Cardiac muscle cell (in vitro differentiated cells and primary cell): ENCODE results near the gene EBP. TPM values are rescaled to one million over a fixed set of nuclear protein-coding genes. Genes with fewer than 3 reads are reported as not detected.

ENCODE experiments used
- DNase-seq, 2 donors: peaks; one replicate each; pipeline versions ENCODE4 v3.0.0 to v3.0.0-alpha.2; 2010 to 2017; ENCODE audit warnings: low read depth in 1 of 2, low spot score in 1 of 2
- H3K27ac ChIP-seq: fragments of 200-600 bp; sonication (generic); 2 replicates; pipeline ENCODE4 v1.5.1; 2016
- H3K27me3 ChIP-seq: fragments of 200-600 bp; sonication (generic); 2 replicates; pipeline ENCODE4 v1.6.0; 2016; ENCODE audit warnings: control low read depth
- H3K36me3 ChIP-seq: fragments of 200-600 bp; sonication (generic); 2 replicates; pipeline ENCODE4 v1.5.1; 2016; ENCODE audit warnings: control low read depth
- H3K4me1 ChIP-seq: fragments of 200-600 bp; sonication (generic); 2 replicates; pipeline ENCODE4 v1.8.1; 2017; ENCODE audit warnings: low read depth, mild to moderate bottlenecking, mixed run types
- H3K4me3 ChIP-seq: fragments of 200-600 bp; sonication (generic); 2 replicates; pipeline ENCODE4 v1.5.1; 2016; ENCODE audit warnings: mild to moderate bottlenecking
- H3K9me3 ChIP-seq: fragments of 200-600 bp; sonication (generic); 2 replicates; pipeline ENCODE4 v1.5.1; 2017; ENCODE audit warnings: low read depth, mild to moderate bottlenecking, control low read depth
- polyA plus RNA-seq: library from polyadenylated mRNA; unstranded; fragments of >200 nt; fragmentation: Nextera tagmentation; extraction: Ambion mirVana; gene quantifications from 2 replicates; pipeline ENCODE4 v1.2.1, GENCODE V29; 2016
- total RNA-seq: library from RNA; depleted of rRNA; stranded (reverse); fragments of >200 nt; gene quantifications from 2 replicates; pipeline ENCODE4 v1.2.3, GENCODE V29; 2016
- TF ChIP-seq, protein P1 (sequence below): IDR thresholded peaks from 2 replicates; pipeline ENCODE4 v1.5.1; 2012; ENCODE audit warnings: low read depth, mild to moderate bottlenecking, low read length

The EBP gene
- total and polyA plus RNA-seq, 2 experiments from 2014 or later, result 74.5 to 159 TPM

DNA sequence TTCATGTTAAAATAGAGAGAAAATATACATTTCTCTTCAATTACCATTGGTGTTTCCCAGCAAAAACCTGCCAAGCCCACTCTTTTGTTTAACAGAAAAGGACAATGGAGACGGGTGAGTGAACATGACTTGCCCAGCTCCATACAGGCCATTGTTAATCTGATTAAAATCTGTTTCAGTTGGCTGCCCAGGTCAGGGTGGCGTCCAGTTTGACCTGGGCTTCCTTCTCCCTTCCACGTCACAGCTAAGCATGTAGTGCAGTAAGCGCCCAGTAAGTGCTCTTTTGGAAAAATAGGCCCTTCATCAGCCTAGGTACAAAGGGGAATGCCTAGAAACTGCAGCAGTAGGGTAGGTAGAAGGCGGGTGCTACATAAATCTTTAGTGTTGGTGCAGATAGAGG lies 14.4 kb upstream of the EBP start:
- no peak for DNase-seq
- Histone ChIP-seq H3K4me3 (no peak overlapping the region), H3K27me3 (no peaks in the 10 kb centered on the region), H3K9me3 (no peaks in the 10 kb centered on the region), H3K36me3 (no peaks in the 10 kb centered on the region), H3K27ac (no peak overlapping the region), H3K4me1 (no peaks in the 10 kb centered on the region)
- TF ChIP-seq, protein P1, sequence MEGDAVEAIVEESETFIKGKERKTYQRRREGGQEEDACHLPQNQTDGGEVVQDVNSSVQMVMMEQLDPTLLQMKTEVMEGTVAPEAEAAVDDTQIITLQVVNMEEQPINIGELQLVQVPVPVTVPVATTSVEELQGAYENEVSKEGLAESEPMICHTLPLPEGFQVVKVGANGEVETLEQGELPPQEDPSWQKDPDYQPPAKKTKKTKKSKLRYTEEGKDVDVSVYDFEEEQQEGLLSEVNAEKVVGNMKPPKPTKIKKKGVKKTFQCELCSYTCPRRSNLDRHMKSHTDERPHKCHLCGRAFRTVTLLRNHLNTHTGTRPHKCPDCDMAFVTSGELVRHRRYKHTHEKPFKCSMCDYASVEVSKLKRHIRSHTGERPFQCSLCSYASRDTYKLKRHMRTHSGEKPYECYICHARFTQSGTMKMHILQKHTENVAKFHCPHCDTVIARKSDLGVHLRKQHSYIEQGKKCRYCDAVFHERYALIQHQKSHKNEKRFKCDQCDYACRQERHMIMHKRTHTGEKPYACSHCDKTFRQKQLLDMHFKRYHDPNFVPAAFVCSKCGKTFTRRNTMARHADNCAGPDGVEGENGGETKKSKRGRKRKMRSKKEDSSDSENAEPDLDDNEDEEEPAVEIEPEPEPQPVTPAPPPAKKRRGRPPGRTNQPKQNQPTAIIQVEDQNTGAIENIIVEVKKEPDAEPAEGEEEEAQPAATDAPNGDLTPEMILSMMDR, result no peak

DNA sequence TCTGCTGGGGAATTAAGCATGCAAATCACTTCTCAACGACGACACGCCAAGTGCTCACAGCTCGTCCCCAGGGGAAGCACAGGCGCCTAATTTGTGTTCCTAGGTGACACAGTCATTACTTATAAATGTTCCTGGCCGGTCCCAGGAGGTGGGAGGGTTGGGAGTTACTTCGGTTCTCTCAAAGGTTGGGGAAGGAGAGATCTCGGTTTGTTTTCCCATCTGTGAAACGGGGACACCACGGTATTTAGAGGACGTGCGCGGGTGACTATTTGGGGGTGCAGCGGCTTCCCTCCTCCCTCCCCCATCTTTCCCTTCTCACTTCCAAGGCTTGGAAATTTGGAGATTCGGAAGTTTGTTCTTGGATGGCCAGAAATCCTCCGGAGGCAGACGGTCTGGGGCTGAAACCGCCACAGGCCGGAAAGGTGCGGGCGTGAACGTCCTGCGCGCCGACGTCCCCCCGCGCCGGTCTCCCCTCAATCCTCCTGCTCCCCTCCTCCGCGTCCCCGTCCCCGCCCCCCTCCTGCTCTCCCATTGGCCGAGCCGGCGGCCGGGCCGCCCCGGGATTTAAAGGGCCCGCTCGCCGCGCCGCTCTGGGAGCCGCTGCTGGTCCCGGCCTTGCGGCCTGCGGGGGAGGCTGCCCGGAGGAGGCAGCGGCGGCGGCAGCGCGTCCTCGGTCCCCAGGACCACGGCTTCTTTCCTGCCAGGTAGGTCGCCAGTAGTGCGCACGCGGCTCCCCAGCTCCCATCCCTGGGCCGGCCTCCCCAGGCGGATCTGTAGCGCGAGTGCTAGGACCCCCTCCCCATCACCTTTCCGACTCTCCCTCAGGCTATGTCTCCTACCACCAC lies 13.0 kb upstream of the EBP start, which contains the start of gene PORCN:
Gene PORCN (plus strand): TSS at position 593 of the 845 bp plus-strand sequence. CDS start 829 bp downstream, outside the sequence.
- TF ChIP-seq, protein P1, result no peak
- H3K27ac ChIP-seq, result no peak within 1 kb of the TSS

DNA sequence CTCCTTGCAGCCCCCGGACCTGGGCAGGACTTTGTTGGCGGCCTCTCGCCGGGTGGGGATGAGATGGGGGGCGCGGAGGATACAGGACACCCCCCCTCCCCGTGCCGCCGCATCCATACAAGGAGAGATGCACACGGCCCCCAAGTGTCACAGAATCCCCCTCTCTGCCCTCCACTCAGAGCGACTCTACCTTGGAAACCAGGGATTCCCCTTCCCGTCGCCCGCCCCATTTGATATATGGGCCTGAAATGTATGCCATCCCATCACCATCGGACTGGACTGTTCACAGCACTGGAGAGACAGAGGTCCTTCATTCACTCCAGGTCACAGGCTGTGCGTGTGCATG lies 12.4 kb upstream of the EBP start:
- Histone ChIP-seq H3K4me1 (no peaks in the 10 kb centered on the region), H3K27ac (no peak overlapping the region)
- TF ChIP-seq, protein P1, result no peak

More for the DNA sequence above, 13.0 kb upstream of the EBP start, which contains the start of gene PORCN:
- no peaks in the 10 kb centered on the region for H3K9me3 ChIP-seq
- DNase-seq, result peak; percentile 74 to 78
- no peaks in the 10 kb centered on the region for H3K36me3 ChIP-seq
- no peaks in the 10 kb centered on the region for H3K4me1 ChIP-seq
- H3K4me3 ChIP-seq, result peak within 1 kb of the TSS; percentile 84
- no peaks in the 10 kb centered on the region for H3K27me3 ChIP-seq

DNA sequence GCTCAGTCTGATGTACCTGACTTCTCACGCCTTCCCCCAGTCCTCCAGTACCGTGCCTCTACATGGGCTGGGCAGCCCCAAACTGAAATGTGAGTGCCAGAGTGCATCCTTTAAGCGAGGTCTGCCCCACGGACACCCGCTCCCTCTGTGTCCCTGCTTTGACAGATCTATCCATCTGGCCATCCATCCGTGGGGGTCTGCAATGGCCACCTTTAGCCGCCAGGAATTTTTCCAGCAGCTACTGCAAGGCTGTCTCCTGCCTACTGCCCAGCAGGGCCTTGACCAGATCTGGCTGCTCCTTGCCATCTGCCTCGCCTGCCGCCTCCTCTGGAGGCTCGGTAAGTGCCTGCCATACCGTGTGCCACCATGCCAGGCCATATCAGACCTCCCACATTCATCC lies 12.0 kb upstream of the EBP start:
- TF ChIP-seq, protein P1, result no peak
- H3K4me1 ChIP-seq, result no peaks in the 10 kb centered on the region
- peak overlapping the region; percentile 84 for H3K4me3 ChIP-seq
- H3K27ac ChIP-seq, result no peak overlapping the region
- H3K36me3 ChIP-seq, result no peaks in the 10 kb centered on the region
- no peak for DNase-seq
- H3K9me3 ChIP-seq, result no peaks in the 10 kb centered on the region
- no peaks in the 10 kb centered on the region for H3K27me3 ChIP-seq

More for the DNA sequence above, 12.4 kb upstream of the EBP start:
- no peaks in the 10 kb centered on the region for H3K27me3 ChIP-seq
- peak overlapping the region; percentile 84 for H3K4me3 ChIP-seq
- no peaks in the 10 kb centered on the region for H3K36me3 ChIP-seq
- no peak for DNase-seq
- H3K9me3 ChIP-seq, result no peaks in the 10 kb centered on the region

DNA sequence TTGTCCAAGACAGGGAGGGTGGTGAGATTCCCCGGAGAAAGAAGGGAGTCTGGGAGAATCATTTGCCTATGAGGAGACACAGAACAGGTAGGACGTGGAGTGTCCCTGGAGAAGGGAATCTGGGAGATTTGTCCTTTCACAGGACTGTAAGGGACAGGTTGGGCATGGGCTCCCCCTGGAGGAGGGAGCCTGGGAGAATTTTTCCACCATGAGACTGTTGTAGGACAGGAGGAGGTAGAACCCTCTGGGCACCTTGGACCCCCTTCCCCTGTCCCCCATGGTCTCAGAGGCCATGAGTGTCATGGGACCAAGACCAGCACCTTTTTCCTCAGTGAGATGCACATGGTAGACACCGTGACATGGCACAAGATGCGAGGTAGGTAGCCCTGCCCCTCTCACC lies 10.0 kb upstream of the EBP start:
- TF ChIP-seq, protein P1, result peak; percentile 41
- no peak overlapping the region for H3K27ac ChIP-seq
- H3K9me3 ChIP-seq, result no peaks in the 10 kb centered on the region
- H3K36me3 ChIP-seq, result no peaks in the 10 kb centered on the region
- H3K4me1 ChIP-seq, result no peaks in the 10 kb centered on the region
- DNase-seq, result no peak
- H3K27me3 ChIP-seq, result no peaks in the 10 kb centered on the region
- H3K4me3 ChIP-seq, result no peak overlapping the region
